Testis (tissue), 2 donors: ENCODE results near the gene FAM83B.

Experiments
- POLR2A ChIP-seq: fragments of 450-650 bp; IDR thresholded peaks from one replicate; pipeline ENCODE4 v1.6.1; 2017; ENCODE audit warnings: antibody characterized with exemption, mild to moderate bottlenecking, moderate library complexity
- TF ChIP-seq, protein P1 (sequence below), 3 experiments: fragments of 450-650 bp in 2 of 3; fragments of 200-600 bp in 1 of 3; sonication (generic) in 1 of 3; IDR thresholded peaks; one replicate each; pipeline ENCODE4 v1.5.1; 2016 to 2019; ENCODE audit warnings: antibody characterized with exemption in 3 of 3, mild to moderate bottlenecking in 2 of 3, moderate library complexity in 1 of 3

DNA sequence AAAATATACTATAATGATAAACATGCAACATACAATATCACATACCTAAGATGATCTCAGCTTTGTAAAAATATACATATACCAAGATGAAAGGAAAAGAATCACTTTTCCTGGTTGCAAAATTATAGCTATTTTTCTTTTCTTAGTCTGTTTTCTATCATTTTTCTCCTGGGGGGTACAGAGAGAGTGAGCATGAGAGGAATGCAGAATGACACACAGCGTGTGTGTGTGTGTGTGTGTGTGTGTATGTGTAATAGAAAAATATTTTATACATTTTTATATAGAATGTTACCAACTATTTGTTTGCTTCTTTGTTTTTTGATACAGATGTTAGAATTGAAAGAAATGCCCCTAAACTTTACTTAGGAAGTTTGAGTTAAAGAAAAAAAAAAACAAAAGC lies 64.3 kb downstream of the FAM83B start:
- TF ChIP-seq POLR2A = no peak
- TF ChIP-seq, protein P1, sequence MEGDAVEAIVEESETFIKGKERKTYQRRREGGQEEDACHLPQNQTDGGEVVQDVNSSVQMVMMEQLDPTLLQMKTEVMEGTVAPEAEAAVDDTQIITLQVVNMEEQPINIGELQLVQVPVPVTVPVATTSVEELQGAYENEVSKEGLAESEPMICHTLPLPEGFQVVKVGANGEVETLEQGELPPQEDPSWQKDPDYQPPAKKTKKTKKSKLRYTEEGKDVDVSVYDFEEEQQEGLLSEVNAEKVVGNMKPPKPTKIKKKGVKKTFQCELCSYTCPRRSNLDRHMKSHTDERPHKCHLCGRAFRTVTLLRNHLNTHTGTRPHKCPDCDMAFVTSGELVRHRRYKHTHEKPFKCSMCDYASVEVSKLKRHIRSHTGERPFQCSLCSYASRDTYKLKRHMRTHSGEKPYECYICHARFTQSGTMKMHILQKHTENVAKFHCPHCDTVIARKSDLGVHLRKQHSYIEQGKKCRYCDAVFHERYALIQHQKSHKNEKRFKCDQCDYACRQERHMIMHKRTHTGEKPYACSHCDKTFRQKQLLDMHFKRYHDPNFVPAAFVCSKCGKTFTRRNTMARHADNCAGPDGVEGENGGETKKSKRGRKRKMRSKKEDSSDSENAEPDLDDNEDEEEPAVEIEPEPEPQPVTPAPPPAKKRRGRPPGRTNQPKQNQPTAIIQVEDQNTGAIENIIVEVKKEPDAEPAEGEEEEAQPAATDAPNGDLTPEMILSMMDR (IDR thresholded peaks at IDR 0.05) = no peak
